Epithelial cell of esophagus (primary cell): ENCODE results near the gene IL34.
A peak's percentile ranks its signal among the peaks of the same experiment; 100 is the strongest.

Source experiments
- DNase-seq: peaks from one replicate; pipeline ENCODE4 v3.0.0; 2010; ENCODE audit warnings: low read depth
- H3K4me3 ChIP-seq: 2 replicates; pipeline ENCODE4 v1.5.1; 2011; ENCODE audit warnings: mild to moderate bottlenecking, low read length, control low read depth
- TF ChIP-seq, protein P1 (sequence below): IDR thresholded peaks from 2 replicates; pipeline ENCODE4 v1.5.1; 2011; ENCODE audit warnings: low read depth, mild to moderate bottlenecking, low read length, control low read depth, inconsistent platforms; ENCODE audit not compliant: insufficient read depth; ENCODE audit errors: missing control alignments

Gene IL34

DNA sequence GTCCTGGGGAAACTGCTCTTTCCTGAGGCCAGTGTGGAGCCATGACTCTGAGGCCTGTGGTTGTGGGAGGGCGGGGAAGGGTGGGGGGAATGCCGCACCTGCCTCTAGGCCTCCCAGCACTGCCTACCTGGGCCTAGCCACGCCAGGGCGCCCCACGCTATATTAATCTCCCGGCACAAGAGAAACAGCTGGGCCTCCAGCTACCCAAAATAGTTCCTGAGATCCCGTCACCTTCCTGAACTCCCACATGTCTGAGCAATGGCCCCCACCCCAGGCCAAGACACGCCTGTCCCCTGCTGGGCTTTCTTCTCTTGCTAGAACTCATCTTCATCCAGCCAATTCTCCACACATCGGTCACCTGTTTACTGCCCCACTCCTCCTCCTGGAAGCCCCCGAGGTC, 52.5 kb downstream of the IL34 start:
- H3K4me3 ChIP-seq: no peak overlapping the region
- TF ChIP-seq, protein P1, sequence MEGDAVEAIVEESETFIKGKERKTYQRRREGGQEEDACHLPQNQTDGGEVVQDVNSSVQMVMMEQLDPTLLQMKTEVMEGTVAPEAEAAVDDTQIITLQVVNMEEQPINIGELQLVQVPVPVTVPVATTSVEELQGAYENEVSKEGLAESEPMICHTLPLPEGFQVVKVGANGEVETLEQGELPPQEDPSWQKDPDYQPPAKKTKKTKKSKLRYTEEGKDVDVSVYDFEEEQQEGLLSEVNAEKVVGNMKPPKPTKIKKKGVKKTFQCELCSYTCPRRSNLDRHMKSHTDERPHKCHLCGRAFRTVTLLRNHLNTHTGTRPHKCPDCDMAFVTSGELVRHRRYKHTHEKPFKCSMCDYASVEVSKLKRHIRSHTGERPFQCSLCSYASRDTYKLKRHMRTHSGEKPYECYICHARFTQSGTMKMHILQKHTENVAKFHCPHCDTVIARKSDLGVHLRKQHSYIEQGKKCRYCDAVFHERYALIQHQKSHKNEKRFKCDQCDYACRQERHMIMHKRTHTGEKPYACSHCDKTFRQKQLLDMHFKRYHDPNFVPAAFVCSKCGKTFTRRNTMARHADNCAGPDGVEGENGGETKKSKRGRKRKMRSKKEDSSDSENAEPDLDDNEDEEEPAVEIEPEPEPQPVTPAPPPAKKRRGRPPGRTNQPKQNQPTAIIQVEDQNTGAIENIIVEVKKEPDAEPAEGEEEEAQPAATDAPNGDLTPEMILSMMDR: no peak
- no peak for DNase-seq

DNA sequence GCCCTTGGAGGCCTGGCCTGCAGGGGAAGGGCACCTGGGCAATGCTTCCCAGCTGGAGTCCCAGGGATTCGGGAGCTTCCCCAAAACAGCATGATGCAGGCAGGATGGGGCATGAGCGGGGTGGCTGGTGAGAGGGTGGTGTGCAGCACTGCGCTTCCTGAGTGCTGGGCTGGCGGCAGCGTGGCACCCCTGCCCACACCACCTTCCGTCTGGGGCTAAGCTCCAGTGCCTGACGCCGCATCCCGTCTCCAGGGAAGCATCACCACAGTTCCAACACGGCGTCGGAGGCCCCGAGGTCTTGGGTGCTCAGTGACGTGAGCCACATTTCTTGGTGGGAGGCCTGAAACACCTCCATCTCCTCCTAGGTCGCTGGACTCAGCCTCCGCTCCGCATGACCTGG, 53.3 kb downstream of the IL34 start:
- no peak overlapping the region for H3K4me3 ChIP-seq
- peak; percentile 46 for DNase-seq
- TF ChIP-seq, protein P1: no peak

DNA sequence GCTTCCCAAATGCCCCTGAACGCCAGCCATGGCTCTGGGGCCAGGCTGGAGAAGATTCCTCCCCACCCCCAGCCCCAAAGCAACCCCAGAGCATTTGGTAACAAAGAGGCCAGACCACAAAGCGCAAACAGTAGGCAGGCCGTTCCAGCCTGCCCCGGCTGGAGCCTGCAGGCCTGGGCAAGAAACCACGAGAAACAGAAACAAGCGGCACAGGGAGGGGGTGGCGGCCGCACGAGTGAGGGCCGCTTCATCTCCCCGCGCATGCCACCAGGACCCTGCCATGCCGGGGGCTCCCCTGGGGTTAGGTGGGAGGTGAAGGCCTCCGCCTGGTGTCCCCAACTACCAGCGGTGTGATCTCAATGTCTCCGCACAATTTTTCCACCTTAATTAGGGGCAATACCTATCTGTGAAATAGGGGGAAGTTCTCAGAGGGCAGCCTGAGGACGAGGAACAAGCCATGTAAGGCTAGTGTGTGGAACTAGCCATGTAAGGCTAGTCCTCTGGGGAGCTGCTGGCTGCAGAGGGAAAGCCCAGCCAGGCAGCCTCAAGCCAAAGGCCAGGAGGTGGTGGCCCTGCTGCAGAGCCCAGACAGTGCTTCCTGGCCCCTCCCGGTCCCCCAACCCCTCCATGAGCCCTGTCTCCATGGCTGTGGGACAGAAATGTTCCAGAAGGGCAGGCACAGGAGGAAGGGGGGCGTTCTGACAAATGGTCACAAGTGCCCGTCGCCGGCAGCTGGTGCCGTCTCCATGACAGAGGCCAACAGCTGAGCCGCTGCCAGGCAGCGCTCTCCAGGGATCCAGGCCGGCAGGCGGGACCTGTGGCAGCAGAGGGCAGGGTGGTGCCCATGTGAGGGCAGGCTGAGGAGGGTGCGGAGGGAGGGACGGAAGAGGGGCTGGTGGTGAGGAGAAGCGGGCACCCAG, 54.0 kb downstream of the IL34 start:
- H3K4me3 ChIP-seq: no peak overlapping the region
- DNase-seq: peak; percentile 87
- TF ChIP-seq, protein P1: no peak

DNA sequence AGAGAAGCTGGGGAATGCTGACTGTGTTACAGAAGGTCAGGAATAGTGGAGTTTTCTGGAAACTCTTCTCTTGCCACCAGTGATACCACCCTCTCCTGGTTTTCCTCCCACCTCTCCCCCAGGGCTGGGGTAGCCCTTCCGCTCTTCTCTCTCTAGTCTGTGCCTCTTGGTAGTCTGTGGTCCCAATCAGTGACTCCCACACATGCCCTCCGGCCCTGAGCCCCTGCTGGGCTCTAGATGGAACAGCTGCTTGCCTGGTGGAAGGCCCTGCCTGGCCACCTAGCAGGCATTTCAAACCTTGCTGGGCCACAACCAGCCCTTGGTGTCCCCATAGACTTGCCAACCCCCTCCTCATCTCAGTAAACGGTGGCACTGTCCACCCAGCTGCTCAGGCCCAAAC, 54.7 kb downstream of the IL34 start:
- TF ChIP-seq, protein P1: no peak
- H3K4me3 ChIP-seq: no peak overlapping the region
- DNase-seq: no peak

DNA sequence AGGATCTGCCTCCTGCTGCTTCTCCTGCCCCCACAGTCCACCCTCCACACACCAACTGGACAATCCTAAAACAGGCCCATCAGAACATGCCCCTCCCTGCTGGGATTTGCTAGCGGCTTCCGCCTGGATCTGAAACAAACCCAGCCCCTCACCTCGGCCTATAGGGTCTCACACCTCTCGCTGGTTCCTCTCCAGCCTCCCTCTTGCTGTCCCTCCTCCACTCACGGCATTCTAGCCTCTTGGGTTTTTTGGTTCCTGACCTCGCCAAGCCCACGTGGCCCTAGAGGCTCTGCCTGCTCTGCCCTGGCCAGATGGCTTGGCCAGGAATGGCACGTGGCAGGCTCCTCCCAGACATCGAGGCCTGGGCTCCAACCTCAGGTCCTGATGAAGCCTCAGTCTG, 55.2 kb downstream of the IL34 start:
- DNase-seq: no peak
- TF ChIP-seq, protein P1: no peak
- no peak overlapping the region for H3K4me3 ChIP-seq

DNA sequence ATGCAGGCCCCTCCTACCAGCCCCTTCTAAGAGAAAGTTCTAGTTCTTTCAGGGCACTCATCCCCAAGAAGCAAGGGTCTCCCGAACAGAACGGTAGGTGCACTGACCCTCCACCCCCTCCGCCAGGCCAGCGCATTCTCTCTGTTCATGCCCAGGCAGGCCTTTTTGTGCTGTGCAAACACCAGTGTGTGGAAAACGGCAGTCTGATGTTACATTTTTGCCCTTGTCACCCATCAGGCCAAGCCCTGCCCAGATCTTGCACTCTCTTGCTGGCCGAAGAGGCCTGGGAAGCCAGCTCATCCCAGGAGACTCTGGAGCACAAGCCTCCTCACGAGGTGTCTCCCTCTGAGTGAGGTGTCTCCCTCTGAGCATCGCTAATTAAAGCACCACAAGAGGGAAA, 55.6 kb downstream of the IL34 start:
- peak; percentile 58 for DNase-seq
- H3K4me3 ChIP-seq: no peak overlapping the region
- TF ChIP-seq, protein P1: no peak

DNA sequence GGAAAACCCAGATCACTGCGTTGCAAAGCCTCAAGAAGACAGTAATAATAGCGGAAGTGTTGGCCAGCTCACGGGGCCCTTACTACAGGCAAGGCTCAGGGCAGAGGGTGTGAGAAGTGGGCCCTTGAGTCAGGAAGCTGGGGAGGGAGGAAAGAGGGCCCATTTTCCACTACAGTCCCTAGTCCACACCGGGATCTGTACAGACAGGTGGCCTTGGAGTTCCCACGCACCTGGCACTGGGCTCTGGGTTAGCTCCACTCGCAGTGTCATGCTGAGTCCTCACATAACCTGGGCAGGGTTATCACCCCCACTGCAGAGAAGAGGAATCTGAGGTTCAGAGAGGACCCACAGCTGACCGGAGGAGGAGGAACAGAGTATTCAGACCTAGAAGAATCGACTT, 56.3 kb downstream of the IL34 start:
- TF ChIP-seq, protein P1: no peak

More for the DNA sequence above, 56.3 kb downstream of the IL34 start:
- no peak overlapping the region for H3K4me3 ChIP-seq
- no peak for DNase-seq
